Gastrocnemius medialis (tissue), 4 donors: ENCODE measurements around the gene TXNDC12.

Experiments
- CTCF ChIP-seq, 5 experiments: fragments of 450-650 bp in 3 of 5; fragments of 200-600 bp in 2 of 5; sonication (generic) in 2 of 5; IDR thresholded peaks in 4 of 5; conservative IDR thresholded peaks in 1 of 5; 1 replicate in 4 of 5; 2 replicates in 1 of 5; pipeline ENCODE4 v1.5.1; 2016 to 2019; ENCODE audit warnings: antibody characterized with exemption in 5 of 5, mild to moderate bottlenecking in 3 of 5, moderate library complexity in 3 of 5
- POLR2A ChIP-seq, 2 donors: fragments of 450-650 bp; IDR thresholded peaks; one replicate each; pipeline ENCODE4 v1.6.1; 2017; ENCODE audit warnings: antibody characterized with exemption in 2 of 2, mild to moderate bottlenecking in 2 of 2, moderate library complexity in 2 of 2

DNA sequence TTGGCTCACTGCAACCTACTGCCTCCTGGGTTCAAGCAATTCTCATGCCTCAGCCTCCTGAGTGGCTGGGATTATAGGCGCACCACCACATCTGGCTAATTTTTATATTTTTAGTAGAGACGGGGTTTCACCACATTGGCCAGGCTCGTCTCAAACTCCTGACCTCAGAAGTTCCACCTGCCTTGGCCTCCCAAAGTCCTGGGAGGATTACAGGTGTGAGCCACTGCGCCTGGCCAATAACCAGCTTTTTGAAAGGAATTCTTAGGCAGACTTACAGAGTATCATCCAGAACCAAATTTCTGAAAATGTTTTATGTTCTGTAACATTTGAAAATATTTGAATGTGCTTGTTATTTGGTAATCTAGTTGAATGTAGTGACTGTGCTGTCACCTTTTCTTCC lies 15.7 kb upstream of the TXNDC12 start:
- TF ChIP-seq POLR2A (IDR thresholded peaks at IDR 0.05) (no peak), CTCF (IDR thresholded peaks at IDR 0.05 in 4 of 5, conservative IDR thresholded peaks at IDR 0.05 in 1 of 5) (no peak)
